Measurements from ENCODE around the gene NOSTRIN.
A peak's percentile ranks its signal among the peaks of the same experiment; 100 is the strongest.
"Not testable (repeated sequence)": the region's sequence is repeated elsewhere in the genome, so short reads cannot be mapped to it uniquely, and the experiment has no call there.

The NOSTRIN gene

DNA sequence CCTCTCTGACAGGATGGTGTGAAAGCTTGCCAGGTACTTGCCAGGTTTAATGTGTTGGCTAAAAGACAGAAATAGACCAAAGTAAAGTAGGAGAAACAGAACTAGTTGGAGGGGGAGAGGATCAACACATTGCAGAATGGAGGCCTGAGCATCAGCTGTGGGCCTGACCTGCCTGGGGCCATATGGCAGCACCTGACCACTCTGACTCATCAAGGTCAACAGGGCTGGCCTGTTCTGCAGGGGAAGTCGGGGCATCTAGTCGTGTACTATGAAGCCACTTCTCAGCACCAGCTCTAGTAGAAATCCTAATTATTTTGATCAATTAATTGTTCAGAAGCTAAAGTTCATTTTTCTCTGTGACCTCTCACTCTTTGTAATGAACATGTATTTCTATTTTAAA is 35.8 kb upstream of the NOSTRIN start:
- DNase-seq (ENCODE audit: extremely low spot score): no peak
- TF ChIP-seq CTCF (IDR thresholded peaks at IDR 0.05; ENCODE audit: control extremely low read depth, extremely low read depth, low read depth, missing control alignments): no peak
- CTCF ChIA-PET: interaction anchor here (1.0 kb wide), 1 partner anchor 15 kb away, joined by 4 read pairs; no protein-coding TSS in a partner anchor
- POLR2A ChIA-PET: no interaction called here

- POLR2A ChIA-PET: no interaction called here
- no peak for DNase-seq (ENCODE audit: extremely low spot score)
- CTCF ChIA-PET: no interaction called here
- no peak for TF ChIP-seq CTCF (IDR thresholded peaks at IDR 0.05; ENCODE audit: control extremely low read depth, extremely low read depth, low read depth, missing control alignments)
These were observed 35.2 kb upstream of the NOSTRIN start for GRCh38 chr2:168767258-168767657.

DNA sequence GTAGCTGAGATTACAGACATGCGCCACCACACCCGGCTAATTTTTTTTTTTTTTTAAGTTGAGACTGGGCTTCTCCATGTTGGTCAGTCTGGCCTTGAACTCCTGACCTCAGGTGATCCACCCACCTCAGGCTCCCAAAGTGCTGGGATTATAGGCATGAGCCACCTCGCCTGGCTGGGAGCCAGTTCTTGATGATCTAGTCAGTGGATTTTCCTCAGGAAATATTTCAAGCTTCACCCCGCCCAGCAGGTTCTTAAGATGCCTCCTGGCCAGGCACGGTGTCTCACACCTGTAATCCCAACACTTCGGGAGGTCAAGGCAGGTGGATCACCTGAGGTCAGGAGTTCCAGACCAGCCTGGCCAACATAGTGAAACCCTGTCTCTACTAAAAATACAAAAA is 34.1 kb upstream of the NOSTRIN start:
- DNase-seq (ENCODE audit: extremely low spot score); POLR2A ChIA-PET: not testable (repeated sequence)
- CTCF ChIA-PET: interaction anchor here (1.2 to 1.8 kb wide), 2 partner anchors 10 to 422 kb away, joined by 3 to 4 read pairs; no protein-coding TSS in a partner anchor

DNA sequence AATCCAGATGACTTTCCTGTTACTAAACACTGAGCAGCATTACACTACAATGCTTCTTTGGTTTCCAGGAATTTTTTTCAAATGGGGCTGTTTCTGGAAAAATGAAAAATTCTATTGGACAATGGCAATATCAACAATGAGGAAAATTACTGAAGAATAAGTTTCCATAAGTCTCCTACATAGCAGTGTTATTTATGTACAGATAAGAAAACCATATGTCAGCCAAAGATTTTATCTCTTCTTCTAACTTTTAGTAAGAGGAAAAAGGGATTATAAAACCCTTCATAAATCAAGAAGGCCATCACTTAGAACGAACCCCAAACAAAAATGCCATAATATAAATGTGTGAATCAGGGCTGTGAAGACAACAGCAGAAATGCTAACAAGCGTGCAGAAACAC is 31.6 kb upstream of the NOSTRIN start:
- no peak for DNase-seq (ENCODE audit: extremely low spot score)
- no peak for TF ChIP-seq CTCF (IDR thresholded peaks at IDR 0.05; ENCODE audit: control extremely low read depth, extremely low read depth, low read depth, missing control alignments)
- CTCF ChIA-PET: interaction anchor here (0.9 to 1.8 kb wide), 3 partner anchors 12 to 424 kb away, joined by 3 to 4 read pairs (median 4); no protein-coding TSS in a partner anchor
- POLR2A ChIA-PET: no interaction called here

DNA sequence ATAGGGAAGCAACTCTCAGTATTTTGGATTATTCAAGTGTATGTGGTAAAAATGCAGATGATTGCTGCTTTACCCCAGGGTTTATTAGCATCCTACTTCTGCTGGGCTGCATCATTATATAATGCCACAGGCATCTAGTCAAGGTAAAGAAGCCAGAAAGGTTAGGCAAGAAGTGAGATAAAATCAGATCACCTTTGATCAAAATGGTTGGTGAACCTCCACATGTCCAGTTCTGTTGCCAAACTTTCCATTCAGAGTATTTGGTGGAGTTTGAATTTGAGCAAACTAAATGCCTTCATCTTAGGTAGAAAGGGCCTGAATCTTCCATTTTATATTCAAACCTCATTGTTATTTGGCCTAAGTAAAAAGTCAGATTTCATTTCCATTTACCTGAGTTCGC is 29.7 kb upstream of the NOSTRIN start:
- ChIA-PET CTCF (interaction anchor here (1.2 to 2.8 kb wide), 4 partner anchors 28 to 425 kb away, joined by 3 to 7 read pairs (median 6); no protein-coding TSS in a partner anchor), POLR2A (no interaction called here)
- no peak for TF ChIP-seq CTCF (IDR thresholded peaks at IDR 0.05; ENCODE audit: control extremely low read depth, extremely low read depth, low read depth, missing control alignments)
- no peak for DNase-seq (ENCODE audit: extremely low spot score)

GRCh38 chr2:168773128-168773527 is 29.3 kb upstream of the NOSTRIN start:
- POLR2A ChIA-PET: no interaction called here
- no peak for DNase-seq (ENCODE audit: extremely low spot score)
- CTCF ChIA-PET: interaction anchor here (1.2 to 2.8 kb wide), 7 partner anchors 16 to 426 kb away, joined by 3 to 7 read pairs (median 5); no protein-coding TSS in a partner anchor
- no peak for TF ChIP-seq CTCF (IDR thresholded peaks at IDR 0.05; ENCODE audit: control extremely low read depth, extremely low read depth, low read depth, missing control alignments)

- ChIA-PET CTCF (interaction anchor here (0.6 to 2.8 kb wide), 14 partner anchors 10 to 655 kb away, joined by 3 to 7 read pairs (median 4); no protein-coding TSS in a partner anchor), POLR2A (no interaction called here)
- DNase-seq (ENCODE audit: extremely low spot score): peak; percentile 24
- TF ChIP-seq CTCF (IDR thresholded peaks at IDR 0.05; ENCODE audit: control extremely low read depth, extremely low read depth, low read depth, missing control alignments): peak; percentile 60
These were observed 28.5 kb upstream of the NOSTRIN start for GRCh38 chr2:168773719-168774521.
